ENCODE results near the gene TOGARAM1.

TOGARAM1 gene

DNA sequence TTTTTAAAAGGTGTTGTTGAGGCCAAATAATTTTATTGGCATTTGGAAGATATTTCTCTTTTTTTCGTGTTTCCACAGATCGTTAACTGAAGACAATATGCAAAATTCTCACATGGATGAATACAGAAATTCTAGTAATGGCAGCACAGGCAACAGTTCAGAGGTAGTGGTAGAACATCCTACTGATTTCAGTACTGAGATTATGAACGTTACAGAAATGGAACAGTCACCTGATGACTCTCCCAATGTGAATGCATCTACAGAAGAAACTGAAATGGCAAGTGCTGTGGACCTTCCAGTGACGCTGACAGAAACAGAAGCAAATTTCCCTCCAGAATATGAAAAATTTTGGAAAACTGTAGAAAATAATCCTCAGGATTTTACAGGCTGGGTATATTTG, 133.2 kb downstream of the TOGARAM1 start:
- DNase-seq = no peak

DNA sequence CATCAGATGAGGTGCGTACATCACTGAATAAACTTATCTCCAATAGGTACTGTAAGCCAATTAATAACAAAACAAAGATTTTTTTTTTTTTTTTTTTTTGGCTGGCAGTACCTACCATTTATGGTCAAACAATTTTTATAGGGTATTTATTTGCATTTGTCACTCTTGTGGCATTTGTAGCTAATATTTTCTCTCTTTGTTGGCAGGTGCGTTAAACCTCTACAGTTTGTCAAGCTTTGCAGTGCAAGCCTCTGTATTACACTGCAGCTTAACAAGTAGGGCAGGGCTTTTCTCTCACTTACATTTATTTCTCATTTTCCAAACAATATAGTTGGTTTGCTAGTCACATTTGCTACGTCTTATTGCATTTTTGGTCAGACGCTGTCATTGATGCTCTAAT, 134.2 kb downstream of the TOGARAM1 start:
- no peak for DNase-seq

DNA sequence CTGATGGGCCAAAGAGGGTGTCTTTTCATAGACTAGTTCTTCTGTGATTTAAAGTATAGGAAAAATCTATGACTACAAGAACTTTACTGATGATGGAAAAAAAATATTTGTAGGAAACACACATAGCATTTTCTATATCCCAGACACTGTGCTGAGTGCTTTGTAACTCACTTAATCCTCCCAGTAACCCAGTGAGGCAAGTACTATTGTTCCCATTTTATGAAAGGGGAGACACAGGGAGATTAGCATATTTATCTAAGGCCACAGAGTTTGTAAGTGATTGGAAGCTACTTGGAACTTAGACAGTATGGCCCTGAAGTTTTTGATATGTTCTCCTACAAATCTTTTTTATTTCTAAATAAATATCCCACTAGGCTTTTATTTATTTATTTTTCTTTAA, 141.8 kb downstream of the TOGARAM1 start:
- DNase-seq = no peak

DNA sequence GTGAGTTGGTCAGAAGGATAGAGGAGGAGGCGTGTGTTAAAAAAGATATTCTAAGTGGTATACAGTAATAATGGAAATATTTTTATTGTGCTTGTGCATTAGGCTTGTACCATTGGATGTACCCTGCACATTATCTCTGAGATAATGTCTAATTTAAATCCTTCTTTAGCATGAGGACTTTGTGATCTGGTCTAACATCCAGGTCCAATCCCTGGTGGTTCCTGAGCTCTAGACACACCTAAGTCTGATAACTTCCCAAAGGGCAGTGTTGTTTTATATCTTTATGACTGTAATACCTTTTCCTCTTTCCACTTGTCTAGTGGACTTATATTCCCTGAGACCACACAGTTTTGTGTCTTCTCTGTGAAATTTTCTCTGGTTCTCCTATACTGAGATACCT, 142.6 kb downstream of the TOGARAM1 start:
- no peak for DNase-seq

DNA sequence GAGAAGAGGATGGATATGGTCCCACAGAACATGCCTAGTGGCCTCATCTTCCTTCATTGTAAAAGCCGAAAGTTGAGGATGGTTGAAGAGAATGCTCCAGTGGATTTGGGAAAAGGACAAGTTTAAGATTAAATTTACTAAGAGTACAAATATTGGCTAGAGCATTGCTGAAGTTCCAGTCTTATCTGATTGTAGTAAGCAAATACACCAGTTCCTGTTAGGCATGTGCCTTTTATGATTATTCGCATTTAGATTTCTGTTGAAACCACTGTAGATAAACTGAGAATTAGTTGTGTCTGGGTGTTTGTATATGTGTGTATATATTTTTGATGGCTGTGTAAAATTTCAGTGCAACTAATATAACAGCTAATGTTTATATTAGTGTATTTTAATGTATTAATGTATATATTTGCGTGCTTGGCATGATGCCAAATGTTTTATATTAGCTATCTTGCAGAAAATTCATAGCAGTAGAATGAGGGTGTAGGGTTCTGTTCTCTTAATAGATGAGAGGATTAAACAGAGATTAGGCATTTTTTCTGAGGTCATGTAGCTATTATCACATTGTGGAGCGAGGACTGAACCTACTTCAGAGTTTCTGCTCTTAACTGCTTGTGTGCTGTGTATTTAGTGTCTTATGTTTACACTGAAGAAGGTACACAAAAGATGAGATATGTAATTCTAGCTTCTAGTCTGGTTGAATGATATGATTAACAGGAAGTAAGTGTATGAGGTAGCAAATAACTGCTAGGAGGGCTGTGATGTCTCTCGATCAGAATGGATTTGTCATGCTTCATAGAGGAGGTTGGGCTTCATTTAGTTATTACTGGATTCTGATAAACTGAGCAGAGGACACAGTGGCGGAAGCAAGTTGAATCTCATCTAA, 151.1 kb downstream of the TOGARAM1 start:
- DNase-seq = no peak

DNA sequence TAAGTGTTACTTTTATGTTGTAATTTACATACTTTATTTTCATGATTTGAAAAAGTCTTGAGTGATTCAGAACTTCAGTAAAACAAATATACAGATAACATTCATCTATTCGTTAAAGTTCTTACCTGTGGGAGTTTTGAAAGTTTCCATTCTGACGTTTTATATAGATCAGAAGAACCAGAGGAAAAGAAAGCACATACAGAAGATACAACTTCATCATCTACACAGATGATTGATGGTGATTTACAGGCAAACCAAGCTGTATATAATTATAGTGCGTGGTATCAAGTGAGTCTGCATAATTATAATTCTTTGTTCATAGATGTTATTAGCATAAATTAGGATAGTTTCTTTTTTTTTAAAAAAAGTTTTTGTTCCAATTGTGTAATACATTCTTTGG, 152.3 kb downstream of the TOGARAM1 start:
- DNase-seq = no peak

DNA sequence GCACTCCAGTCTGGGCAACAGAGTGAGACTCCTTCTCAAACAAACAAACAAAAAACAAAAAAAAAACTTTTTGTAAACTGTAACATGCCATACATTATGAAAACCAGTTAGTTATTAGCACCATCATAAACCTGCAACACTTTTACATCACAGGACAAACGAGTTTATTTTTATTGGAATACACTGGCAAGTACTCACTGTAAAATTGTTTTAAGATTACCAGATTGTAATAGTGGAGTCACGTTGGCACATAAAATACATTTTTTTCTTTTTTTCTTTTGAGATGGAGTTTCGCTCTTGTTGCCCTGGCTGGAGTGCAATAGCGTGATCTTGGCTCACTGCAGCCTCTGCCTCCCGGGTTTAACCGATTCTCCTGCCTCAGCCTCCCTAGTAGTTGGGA, 156.6 kb downstream of the TOGARAM1 start:
- DNase-seq = no peak

DNA sequence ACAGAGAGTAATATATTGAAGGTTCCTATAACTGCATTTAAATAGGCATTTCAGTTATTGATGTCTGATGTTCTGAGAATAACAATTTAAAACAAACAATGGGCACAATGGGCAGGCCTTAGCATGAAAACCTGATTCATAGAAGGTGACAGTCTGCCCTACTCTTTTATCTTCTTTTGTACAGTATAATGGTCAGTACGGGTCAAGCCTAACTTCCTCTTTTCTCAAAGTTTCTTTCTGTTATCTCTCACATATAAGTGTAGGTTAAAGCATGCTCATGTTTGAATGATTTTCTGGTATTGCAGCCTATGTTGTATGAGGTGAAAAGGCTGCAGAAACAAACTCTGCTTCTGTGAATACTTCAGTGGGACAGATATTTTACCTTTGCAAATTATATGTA, 158.1 kb downstream of the TOGARAM1 start:
- DNase-seq = no peak

DNA sequence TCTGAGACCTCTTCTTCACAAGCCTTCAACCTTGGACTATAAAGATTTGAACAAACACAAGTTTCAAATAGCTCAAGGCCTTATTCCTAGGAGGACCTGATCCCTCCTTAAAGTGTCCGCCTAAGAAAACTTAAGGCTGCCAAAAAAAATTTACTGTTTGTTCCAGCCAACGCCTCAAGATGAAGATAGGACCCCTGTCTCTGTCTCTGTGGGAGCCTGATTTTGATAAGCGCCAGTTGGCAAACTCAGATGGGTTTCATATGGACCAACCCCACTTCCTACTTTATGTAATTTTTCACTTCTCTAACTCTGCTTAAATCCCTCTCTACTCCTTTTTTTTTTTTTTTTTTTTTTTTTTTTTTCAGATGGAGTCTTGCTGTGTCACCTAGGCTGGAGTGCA, 161.3 kb downstream of the TOGARAM1 start:
- DNase-seq = no peak

Measured in activated T-cell treated with anti-CD3 and anti-CD28 coated beads for 4 hours (primary cell).